ENCODE measurements around the gene AUTS2.

GRCh38 chr7:70436790-70437350, 838.6 kb downstream of the AUTS2 start:
- TF ChIP-seq CTCF (IDR thresholded peaks at IDR 0.05 in 2 of 3, conservative IDR thresholded peaks at IDR 0.05 in 1 of 3; ENCODE audit: insufficient read depth in 2 of 3, low read depth in 1 of 3, low read length in 3 of 3) (no peak), CCAR2 (IDR thresholded peaks at IDR 0.05; ENCODE audit: low read depth, low read length) (no peak), EZH2 (IDR thresholded peaks at IDR 0.05; ENCODE audit: borderline replicate concordance, low read depth, low read length) (no peak), KDM4B (IDR thresholded peaks at IDR 0.05; ENCODE audit: borderline replicate concordance in 2 of 2, low read depth in 1 of 2) (no peak), NCOA2 (IDR thresholded peaks at IDR 0.05; ENCODE audit: partially characterized antibody in 2 of 2) (no peak), RUNX1 (IDR thresholded peaks at IDR 0.05; ENCODE audit: low read depth) (no peak), RBM15 (IDR thresholded peaks at IDR 0.05; ENCODE audit: insufficient read depth, low read length) (no peak), FOXM1 (IDR thresholded peaks at IDR 0.05; ENCODE audit: low read depth) (no peak), FOXM1 (CRISPR knock-in tag; IDR thresholded peaks at IDR 0.05; ENCODE audit: low read depth) (no peak)
